DOHH2 (cell line): Measurements from ENCODE around the gene TMC7.

ENCODE experiments used
- H3F3A ChIP-seq: fragments of 200-600 bp; sonication (generic), shearing (Covaris generic); 2 replicates; pipeline ENCODE4 v1.6.0; 2016; ENCODE audit warnings: antibody characterized with exemption, mild to moderate bottlenecking; ENCODE audit not compliant: control insufficient read depth, insufficient read depth
- H3K27ac ChIP-seq: fragments of 200-600 bp; sonication (generic); 2 replicates; pipeline ENCODE4 v1.5.1; 2014; ENCODE audit warnings: low read depth, mild to moderate bottlenecking, low read length, moderate library complexity
- H3K27me3 ChIP-seq: fragments of 200-600 bp; sonication (generic); 2 replicates; pipeline ENCODE4 v1.6.1; 2014; ENCODE audit warnings: mild to moderate bottlenecking, low read length, mixed read lengths; ENCODE audit not compliant: control insufficient read depth
- H3K36me3 ChIP-seq: fragments of 200-600 bp; sonication (generic); 2 replicates; pipeline ENCODE4 v1.6.1; 2014; ENCODE audit warnings: mild to moderate bottlenecking, low read length, moderate library complexity, mixed read lengths; ENCODE audit not compliant: control insufficient read depth
- H3K4me1 ChIP-seq: fragments of 200-600 bp; sonication (generic); 2 replicates; pipeline ENCODE4 v1.6.1; 2014; ENCODE audit warnings: mild to moderate bottlenecking, low read length, mixed read lengths; ENCODE audit not compliant: control insufficient read depth
- H3K4me2 ChIP-seq: fragments of 200-600 bp; sonication (generic); 2 replicates; pipeline ENCODE4 v1.6.0; 2014; ENCODE audit warnings: mild to moderate bottlenecking, low read length, moderate library complexity
- H3K4me3 ChIP-seq: fragments of 200-600 bp; sonication (generic); 2 replicates; pipeline ENCODE4 v1.5.1; 2014; ENCODE audit warnings: mild to moderate bottlenecking, low read length, mixed read lengths
- H3K79me2 ChIP-seq: fragments of 200-600 bp; sonication (generic); 2 replicates; pipeline ENCODE4 v1.6.1; 2014; ENCODE audit warnings: mild to moderate bottlenecking, low read length, mixed read lengths; ENCODE audit not compliant: control insufficient read depth
- H3K9me2 ChIP-seq: fragments of 200-600 bp; sonication (generic); replicated peaks from 2 replicates; pipeline ENCODE4 v1.6.1; 2014; ENCODE audit warnings: mild to moderate bottlenecking, low read length, mixed read lengths; ENCODE audit not compliant: control insufficient read depth
- H3K9me3 ChIP-seq: fragments of 200-600 bp; sonication (generic); 2 replicates; pipeline ENCODE4 v1.6.1; 2014; ENCODE audit warnings: antibody characterized with exemption, low read length, mixed read lengths; ENCODE audit not compliant: control insufficient read depth, insufficient read depth
- H4K20me1 ChIP-seq: fragments of 200-600 bp; sonication (generic); 2 replicates; pipeline ENCODE4 v1.6.0; 2014; ENCODE audit warnings: low read depth, mild to moderate bottlenecking, antibody characterized with exemption, low read length, moderate library complexity; ENCODE audit not compliant: control insufficient read depth, insufficient read depth
- EZH2phosphoT487 ChIP-seq: fragments of 200-600 bp; sonication (generic); IDR thresholded peaks from 2 replicates; pipeline ENCODE4 v1.6.1; 2017; ENCODE audit warnings: borderline replicate concordance, mild to moderate bottlenecking, antibody characterized with exemption, low read length, moderate library complexity, mixed read lengths
- TF ChIP-seq, protein P1 (sequence below): fragments of 200-600 bp; sonication (generic); IDR thresholded peaks from one replicate; pipeline ENCODE4 v1.5.1; 2014; ENCODE audit warnings: antibody characterized with exemption, mild to moderate bottlenecking, low read depth, low read length; ENCODE audit not compliant: poor library complexity, severe bottlenecking

The TMC7 gene

DNA sequence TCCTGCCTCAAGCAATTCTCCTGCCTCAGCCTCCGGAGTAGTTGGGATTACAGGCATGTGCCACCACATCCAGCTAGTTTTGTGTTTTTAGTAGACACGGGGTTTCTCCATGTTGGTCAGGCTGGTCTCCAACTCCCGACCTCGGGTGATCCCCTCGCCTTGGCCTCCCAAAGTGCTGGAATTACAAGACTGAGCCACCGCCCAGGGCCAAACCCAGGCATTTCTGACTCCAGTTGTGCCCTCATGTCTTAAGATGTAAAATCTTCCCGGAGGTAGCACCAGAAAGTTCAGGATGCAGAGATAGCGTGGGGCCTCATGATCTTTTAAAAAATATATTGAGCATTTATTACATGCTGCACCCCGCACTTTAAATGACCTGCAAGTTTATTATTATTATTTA is 44.7 kb upstream of the TMC7 start:
- H4K20me1 ChIP-seq = no peaks in the 10 kb centered on the region
- H3K4me2 ChIP-seq = no peak overlapping the region
- no peak for TF ChIP-seq EZH2phosphoT487
- TF ChIP-seq, protein P1, sequence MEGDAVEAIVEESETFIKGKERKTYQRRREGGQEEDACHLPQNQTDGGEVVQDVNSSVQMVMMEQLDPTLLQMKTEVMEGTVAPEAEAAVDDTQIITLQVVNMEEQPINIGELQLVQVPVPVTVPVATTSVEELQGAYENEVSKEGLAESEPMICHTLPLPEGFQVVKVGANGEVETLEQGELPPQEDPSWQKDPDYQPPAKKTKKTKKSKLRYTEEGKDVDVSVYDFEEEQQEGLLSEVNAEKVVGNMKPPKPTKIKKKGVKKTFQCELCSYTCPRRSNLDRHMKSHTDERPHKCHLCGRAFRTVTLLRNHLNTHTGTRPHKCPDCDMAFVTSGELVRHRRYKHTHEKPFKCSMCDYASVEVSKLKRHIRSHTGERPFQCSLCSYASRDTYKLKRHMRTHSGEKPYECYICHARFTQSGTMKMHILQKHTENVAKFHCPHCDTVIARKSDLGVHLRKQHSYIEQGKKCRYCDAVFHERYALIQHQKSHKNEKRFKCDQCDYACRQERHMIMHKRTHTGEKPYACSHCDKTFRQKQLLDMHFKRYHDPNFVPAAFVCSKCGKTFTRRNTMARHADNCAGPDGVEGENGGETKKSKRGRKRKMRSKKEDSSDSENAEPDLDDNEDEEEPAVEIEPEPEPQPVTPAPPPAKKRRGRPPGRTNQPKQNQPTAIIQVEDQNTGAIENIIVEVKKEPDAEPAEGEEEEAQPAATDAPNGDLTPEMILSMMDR = no peak
- no peak overlapping the region for H3K4me3 ChIP-seq
- no peaks in the 10 kb centered on the region for H3K36me3 ChIP-seq
- no peaks in the 10 kb centered on the region for H3K27me3 ChIP-seq
- no peaks in the 10 kb centered on the region for H3K9me2 ChIP-seq
- no peak overlapping the region for H3K27ac ChIP-seq
- no peaks in the 10 kb centered on the region for H3K4me1 ChIP-seq
- H3F3A ChIP-seq = no peaks in the 10 kb centered on the region
- H3K9me3 ChIP-seq = no peaks in the 10 kb centered on the region
- H3K79me2 ChIP-seq = no peaks in the 10 kb centered on the region

DNA sequence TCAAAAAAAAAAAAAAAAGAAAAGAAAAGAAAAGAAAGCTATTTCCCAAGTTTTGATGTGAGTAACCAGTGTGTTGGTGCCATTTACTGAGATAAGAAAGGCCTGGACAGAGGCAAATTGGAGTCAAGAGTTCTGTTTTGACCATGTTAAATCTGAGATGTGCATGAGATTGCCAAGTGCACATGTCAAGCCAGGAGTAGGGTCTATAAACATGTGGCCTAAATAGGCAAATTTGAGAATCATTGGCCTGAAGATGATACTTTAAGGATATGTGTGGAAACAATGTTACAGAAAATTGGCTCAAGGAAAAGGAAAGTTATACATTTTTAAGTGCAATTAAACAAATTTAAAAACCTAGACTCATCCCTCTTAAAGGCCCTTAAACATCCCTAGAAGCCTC is 42.3 kb upstream of the TMC7 start:
- Histone ChIP-seq H3F3A (no peaks in the 10 kb centered on the region), H3K4me3 (no peak overlapping the region), H3K27ac (no peak overlapping the region), H3K36me3 (no peaks in the 10 kb centered on the region), H3K79me2 (no peaks in the 10 kb centered on the region), H3K9me2 (no peaks in the 10 kb centered on the region), H3K27me3 (no peaks in the 10 kb centered on the region), H4K20me1 (no peaks in the 10 kb centered on the region), H3K9me3 (no peaks in the 10 kb centered on the region), H3K4me1 (peaks cover 8% of the 10 kb centered on the region), H3K4me2 (no peak overlapping the region)
- TF ChIP-seq, protein P1 = no peak
- no peak for TF ChIP-seq EZH2phosphoT487

DNA sequence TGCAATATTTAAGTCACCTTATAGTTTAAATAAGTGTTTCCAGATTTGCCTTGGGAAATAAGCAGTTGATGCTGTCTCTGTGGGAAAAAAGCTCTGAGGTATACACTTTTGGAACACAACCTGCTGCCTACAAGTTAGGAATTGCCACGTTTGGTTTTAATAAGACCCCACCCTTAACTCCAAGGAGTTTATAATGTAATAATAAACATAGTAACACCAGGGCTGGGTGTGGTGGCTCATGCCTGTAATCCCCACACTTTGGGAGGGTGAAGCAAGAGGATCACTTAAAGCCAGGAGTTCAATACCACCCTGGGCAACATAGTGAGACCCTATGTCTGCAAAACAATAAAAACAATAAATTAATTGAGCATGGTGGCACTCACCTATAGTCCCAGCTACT is 41.7 kb upstream of the TMC7 start:
- Histone ChIP-seq H3K27me3 (no peaks in the 10 kb centered on the region), H3K4me2 (no peak overlapping the region), H3K36me3 (no peaks in the 10 kb centered on the region), H3K9me2 (no peaks in the 10 kb centered on the region), H3K4me3 (no peak overlapping the region), H3K4me1 (peaks cover 10% of the 10 kb centered on the region), H3K27ac (no peak overlapping the region), H3K79me2 (no peaks in the 10 kb centered on the region), H3K9me3 (no peaks in the 10 kb centered on the region), H3F3A (no peaks in the 10 kb centered on the region), H4K20me1 (no peaks in the 10 kb centered on the region)
- no peak for TF ChIP-seq EZH2phosphoT487
- TF ChIP-seq, protein P1 = no peak

DNA sequence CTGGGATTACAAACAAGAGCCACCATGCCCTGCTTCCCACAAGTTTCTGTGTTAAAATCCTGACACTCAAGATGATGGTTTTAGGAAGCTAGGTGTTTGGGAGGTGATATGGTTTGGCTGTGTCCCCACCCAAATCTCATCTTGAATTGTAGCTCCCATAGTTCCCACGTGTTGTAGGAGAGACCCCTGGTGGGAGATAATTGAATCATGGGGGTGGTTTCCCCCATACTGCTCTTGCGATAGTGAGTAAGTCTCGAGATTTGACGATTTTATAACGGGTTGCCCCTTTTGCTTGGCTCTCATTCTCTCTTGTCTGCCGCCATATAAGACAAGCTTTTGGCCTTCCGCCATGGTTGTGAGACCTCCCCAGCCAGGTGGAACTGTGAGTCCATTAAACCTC is 40.3 kb upstream of the TMC7 start:
- H3K79me2 ChIP-seq = no peaks in the 10 kb centered on the region
- no peaks in the 10 kb centered on the region for H3K27me3 ChIP-seq
- no peaks in the 10 kb centered on the region for H3K36me3 ChIP-seq
- no peak for TF ChIP-seq EZH2phosphoT487
- TF ChIP-seq, protein P1 = no peak
- no peaks in the 10 kb centered on the region for H3F3A ChIP-seq
- H3K9me2 ChIP-seq = no peaks in the 10 kb centered on the region
- H3K9me3 ChIP-seq = no peaks in the 10 kb centered on the region
- no peak overlapping the region for H3K4me2 ChIP-seq
- peaks cover 10% of the 10 kb centered on the region for H3K4me1 ChIP-seq
- H4K20me1 ChIP-seq = no peaks in the 10 kb centered on the region
- H3K4me3 ChIP-seq = no peak overlapping the region
- no peak overlapping the region for H3K27ac ChIP-seq
